ENCODE data around the gene LRRTM1.

LRRTM1 gene

DNA sequence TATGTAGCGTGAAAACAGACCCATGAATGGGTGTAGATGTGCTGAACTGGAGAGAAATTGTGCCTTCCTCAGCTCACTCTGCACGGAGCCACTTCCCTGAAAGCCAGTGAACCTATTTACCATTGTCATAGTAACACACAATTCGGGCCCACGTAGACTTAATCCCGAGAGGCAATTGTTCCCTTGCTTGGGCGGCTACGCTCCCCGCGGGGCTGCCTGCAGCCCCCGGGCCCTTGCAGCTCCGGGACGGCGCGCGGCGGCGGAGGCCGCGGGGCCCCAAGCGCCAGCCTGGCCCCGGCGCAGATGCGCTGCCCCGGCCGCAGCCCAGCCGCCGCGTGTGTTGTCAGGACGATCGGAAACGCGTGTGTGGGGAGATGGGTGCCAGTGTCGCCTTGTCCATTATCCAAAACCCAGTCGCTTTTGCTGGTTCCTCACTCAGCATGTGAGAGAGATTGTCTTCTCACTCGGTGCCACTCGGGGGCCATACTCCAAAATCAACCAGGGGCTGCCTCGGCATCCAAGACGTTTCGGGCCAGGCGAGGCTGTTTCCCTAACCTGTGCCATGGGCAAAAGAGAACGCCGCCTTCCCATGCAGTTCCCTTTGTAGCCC lies 17.9 kb upstream of the LRRTM1 start:
- no peaks in the 10 kb centered on the region for H3K27me3 ChIP-seq (replicated peaks; ENCODE audit: control insufficient read depth, insufficient read depth, low read length)
- no peak for TF ChIP-seq CTCF (IDR thresholded peaks at IDR 0.05; ENCODE audit: insufficient read depth, low read length, poor library complexity, severe bottlenecking)
- no peak overlapping the region for H3K4me3 ChIP-seq (replicated peaks; ENCODE audit: low read depth, low read length)
- H3K36me3 ChIP-seq (ENCODE audit: control insufficient read depth, insufficient read depth, low read length): no peaks in the 10 kb centered on the region
- DNase-seq (ENCODE audit: extremely low read depth, insufficient read length): no peak

DNA sequence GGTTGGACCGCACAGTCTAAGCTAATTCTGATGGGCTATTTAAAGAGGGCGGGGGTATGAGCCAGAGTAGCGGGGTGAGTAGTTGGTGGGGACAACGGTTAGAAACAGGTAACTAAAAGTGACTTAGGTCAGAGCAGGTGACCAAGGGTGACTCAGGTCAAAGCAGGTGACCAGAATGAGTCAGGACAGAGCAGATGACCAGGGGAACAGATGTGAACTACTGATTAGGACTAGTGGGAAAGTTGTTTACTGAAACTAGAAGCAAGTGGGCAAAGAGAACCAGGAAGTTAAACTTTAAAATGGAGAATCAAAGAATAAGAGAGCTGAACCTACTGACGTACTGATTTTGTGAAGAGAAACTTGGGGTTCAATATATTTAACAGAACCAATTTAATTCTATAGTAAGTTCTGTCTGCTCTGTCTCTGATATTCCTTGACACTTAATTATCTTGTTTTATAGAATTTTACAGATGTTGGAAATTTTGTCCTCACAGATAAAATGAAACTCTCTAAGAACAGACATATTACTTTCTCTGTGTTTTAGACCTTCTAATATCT lies 7.8 kb upstream of the LRRTM1 start:
- TF ChIP-seq CTCF (IDR thresholded peaks at IDR 0.05; ENCODE audit: insufficient read depth, low read length, poor library complexity, severe bottlenecking): no peak

DNA sequence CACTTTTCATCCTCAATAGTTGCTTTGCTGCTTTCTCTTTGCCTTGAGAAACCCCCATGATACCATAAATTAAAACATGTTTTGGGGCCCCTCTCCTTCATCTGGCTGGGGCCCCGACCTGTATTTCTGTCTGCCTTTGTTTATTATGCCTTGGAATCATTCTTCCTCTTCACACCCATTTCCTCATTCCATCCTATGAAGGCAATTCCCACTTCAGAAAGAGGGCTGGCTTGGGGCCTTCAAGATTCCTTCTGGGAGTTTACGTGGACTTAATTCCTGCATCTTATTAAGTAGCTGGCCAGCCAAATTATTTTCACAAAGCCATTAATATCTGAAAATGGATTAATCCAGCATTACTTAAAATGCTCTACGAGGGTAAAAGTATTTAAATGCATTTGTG lies 6.8 kb upstream of the LRRTM1 start:
- no peak for TF ChIP-seq CTCF (IDR thresholded peaks at IDR 0.05; ENCODE audit: insufficient read depth, low read length, poor library complexity, severe bottlenecking)
- no peak for DNase-seq (ENCODE audit: extremely low read depth, insufficient read length)
- no peaks in the 10 kb centered on the region for H3K27me3 ChIP-seq (replicated peaks; ENCODE audit: control insufficient read depth, insufficient read depth, low read length)
- no peaks in the 10 kb centered on the region for H3K36me3 ChIP-seq (ENCODE audit: control insufficient read depth, insufficient read depth, low read length)
- H3K4me3 ChIP-seq (replicated peaks; ENCODE audit: low read depth, low read length): no peak overlapping the region

More for the DNA sequence above, 7.8 kb upstream of the LRRTM1 start:
- no peaks in the 10 kb centered on the region for H3K27me3 ChIP-seq (replicated peaks; ENCODE audit: control insufficient read depth, insufficient read depth, low read length)
- DNase-seq (ENCODE audit: extremely low read depth, insufficient read length): no peak
- H3K36me3 ChIP-seq (ENCODE audit: control insufficient read depth, insufficient read depth, low read length): no peaks in the 10 kb centered on the region
- no peak overlapping the region for H3K4me3 ChIP-seq (replicated peaks; ENCODE audit: low read depth, low read length)

GRCh38 chr2:80303006-80303908 lies 1.3 kb downstream of the LRRTM1 start:
- Histone ChIP-seq H3K4me3 (replicated peaks; ENCODE audit: low read depth, low read length) (no peak overlapping the region), H3K36me3 (ENCODE audit: control insufficient read depth, insufficient read depth, low read length) (no peaks in the 10 kb centered on the region), H3K27me3 (replicated peaks; ENCODE audit: control insufficient read depth, insufficient read depth, low read length) (no peaks in the 10 kb centered on the region)
- DNase-seq (ENCODE audit: extremely low read depth, insufficient read length): no peak
- no peak for TF ChIP-seq CTCF (IDR thresholded peaks at IDR 0.05; ENCODE audit: insufficient read depth, low read length, poor library complexity, severe bottlenecking)

DNA sequence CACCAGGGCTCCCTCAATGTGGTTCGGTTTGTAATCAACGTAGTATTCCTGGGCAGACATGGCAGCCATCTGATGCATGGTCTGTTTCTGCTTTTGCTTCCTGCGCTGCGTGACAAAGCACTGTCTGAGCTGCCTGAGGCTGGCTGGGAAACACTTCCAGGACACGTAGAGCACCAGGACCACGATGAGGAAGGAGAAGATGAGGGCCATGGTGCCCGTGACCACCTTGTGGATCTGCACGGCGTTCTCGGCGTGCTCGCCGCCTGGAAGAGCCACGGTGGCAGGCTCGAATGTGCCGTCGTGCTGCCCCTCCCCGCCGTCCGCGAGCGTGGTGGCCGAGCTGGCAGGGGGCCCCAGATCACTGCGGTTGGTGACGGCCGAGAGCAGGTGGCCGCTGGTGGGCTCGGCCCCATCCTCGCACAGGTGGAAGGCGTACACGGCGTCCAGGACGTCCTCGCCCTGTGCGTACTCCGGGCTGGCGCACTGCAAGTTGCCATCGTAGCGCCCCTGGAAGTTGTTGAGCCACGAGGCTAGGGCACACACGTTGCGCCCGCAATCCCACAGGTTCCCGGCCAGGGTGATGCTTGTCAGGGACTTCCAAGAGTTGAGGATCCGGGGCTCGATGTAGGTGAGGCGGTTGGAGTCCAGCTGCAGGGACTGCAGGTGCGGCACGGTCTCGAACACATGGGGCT lies 2.1 kb downstream of the LRRTM1 start:
- TF ChIP-seq CTCF (IDR thresholded peaks at IDR 0.05; ENCODE audit: insufficient read depth, low read length, poor library complexity, severe bottlenecking): no peak

More for the DNA sequence above, 2.1 kb downstream of the LRRTM1 start:
- H3K27me3 ChIP-seq (replicated peaks; ENCODE audit: control insufficient read depth, insufficient read depth, low read length): no peaks in the 10 kb centered on the region
- no peak for DNase-seq (ENCODE audit: extremely low read depth, insufficient read length)
- H3K4me3 ChIP-seq (replicated peaks; ENCODE audit: low read depth, low read length): no peak overlapping the region
- H3K36me3 ChIP-seq (ENCODE audit: control insufficient read depth, insufficient read depth, low read length): no peaks in the 10 kb centered on the region

Measured in GM06990 (cell line).